Activated gamma-delta T cell treated with anti-CD3 and anti-CD28 coated beads, Interleukin-2, amount 50 U/mL, for 16 hours (primary cell): ENCODE results near the gene SRGN.
"Not testable (repeated sequence)": the region's sequence is repeated elsewhere in the genome, so short reads cannot be mapped to it uniquely, and the experiment has no call there.

Experiments
- DNase-seq: peaks from one replicate; pipeline ENCODE4 v3.0.0-alpha.2; 2020; ENCODE audit warnings: low read depth

Gene SRGN

GRCh38 chr10:69141304-69141703 lies 53.4 kb downstream of the SRGN start:
- no peak for DNase-seq

- not testable (repeated sequence) for DNase-seq
Measured at GRCh38 chr10:69142074-69142473, 54.2 kb downstream of the SRGN start.

GRCh38 chr10:69142983-69143382 lies 55.1 kb downstream of the SRGN start:
- no peak for DNase-seq

GRCh38 chr10:69145329-69145728 lies 57.4 kb downstream of the SRGN start:
- no peak for DNase-seq

GRCh38 chr10:69145864-69146263 lies 58.0 kb downstream of the SRGN start:
- DNase-seq: no peak

- DNase-seq: no peak
Measured at GRCh38 chr10:69146759-69147158, 58.9 kb downstream of the SRGN start.

- DNase-seq: no peak
Measured at GRCh38 chr10:69151984-69152383, 64.1 kb downstream of the SRGN start.

GRCh38 chr10:69153227-69153626 lies 65.3 kb downstream of the SRGN start:
- no peak for DNase-seq
